GM20000 (cell line): ENCODE data around the gene CALML5.

ENCODE experiments used
- DNase-seq: peaks from one replicate; pipeline ENCODE4 v3.0.0; 2012; ENCODE audit warnings: low spot score
- TF ChIP-seq, protein P1 (sequence below): IDR thresholded peaks from 2 replicates; pipeline ENCODE4 v1.5.1; 2012; ENCODE audit warnings: mild to moderate bottlenecking, control low read depth; ENCODE audit errors: extremely low read depth, missing control alignments

CALML5 gene

DNA sequence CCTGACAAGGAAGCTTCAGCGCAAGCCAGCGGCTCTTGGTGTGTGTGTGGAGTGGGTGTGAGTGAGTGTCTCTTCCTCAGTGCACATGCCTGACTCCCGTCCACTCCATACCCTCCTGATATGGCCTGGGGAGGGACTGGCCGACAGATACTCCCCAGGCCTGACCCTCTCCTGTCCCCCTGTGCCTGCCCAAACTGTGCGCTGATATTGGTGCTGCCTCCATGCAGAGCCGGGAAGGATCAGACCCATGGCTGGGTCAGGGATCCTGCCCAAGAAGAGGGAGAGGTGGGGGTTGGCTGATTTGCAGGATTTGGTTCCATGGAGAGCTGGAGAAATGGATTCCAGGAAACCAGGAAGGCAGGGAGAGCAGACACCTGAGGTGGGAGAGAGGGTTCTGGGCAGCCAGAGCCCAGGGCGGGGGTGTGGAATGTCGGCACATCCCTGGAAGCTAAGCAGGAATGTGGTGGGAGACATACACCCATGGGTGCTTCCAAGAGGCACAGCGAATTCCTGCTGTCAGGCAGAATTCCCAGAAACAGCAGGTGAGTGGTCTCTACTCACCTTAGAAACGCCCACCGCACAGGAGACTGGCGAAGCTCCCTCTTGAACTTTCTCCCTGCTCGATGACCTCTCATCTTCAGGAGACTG is 6.3 kb downstream of the CALML5 start:
- no peak for DNase-seq
- TF ChIP-seq, protein P1, sequence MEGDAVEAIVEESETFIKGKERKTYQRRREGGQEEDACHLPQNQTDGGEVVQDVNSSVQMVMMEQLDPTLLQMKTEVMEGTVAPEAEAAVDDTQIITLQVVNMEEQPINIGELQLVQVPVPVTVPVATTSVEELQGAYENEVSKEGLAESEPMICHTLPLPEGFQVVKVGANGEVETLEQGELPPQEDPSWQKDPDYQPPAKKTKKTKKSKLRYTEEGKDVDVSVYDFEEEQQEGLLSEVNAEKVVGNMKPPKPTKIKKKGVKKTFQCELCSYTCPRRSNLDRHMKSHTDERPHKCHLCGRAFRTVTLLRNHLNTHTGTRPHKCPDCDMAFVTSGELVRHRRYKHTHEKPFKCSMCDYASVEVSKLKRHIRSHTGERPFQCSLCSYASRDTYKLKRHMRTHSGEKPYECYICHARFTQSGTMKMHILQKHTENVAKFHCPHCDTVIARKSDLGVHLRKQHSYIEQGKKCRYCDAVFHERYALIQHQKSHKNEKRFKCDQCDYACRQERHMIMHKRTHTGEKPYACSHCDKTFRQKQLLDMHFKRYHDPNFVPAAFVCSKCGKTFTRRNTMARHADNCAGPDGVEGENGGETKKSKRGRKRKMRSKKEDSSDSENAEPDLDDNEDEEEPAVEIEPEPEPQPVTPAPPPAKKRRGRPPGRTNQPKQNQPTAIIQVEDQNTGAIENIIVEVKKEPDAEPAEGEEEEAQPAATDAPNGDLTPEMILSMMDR: no peak

DNA sequence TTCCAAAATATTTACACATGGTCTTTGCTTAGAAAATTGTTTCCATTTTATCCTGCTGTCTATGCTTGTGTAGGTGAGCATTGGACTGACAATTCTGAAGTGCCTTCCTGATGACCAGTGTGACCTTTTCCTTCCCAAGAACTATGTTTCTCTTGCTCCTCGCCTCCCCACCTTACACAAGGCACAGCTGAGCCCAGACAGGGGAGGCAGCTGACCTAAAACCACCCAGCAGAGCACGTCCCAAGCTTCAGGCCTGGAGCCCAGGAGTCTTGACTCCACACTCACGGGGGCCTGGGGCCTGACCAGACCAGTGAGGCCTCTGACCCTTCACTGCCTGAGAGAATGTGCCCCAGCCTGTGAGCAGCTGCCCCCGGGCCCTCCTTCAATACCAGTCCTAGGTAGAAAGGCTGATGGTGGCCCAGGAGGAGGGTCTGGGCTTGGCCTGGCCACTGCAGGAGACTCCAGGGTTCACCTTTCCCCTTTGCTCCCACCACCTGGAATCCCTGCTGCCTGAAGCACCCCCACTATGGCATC is 7.0 kb downstream of the CALML5 start:
- TF ChIP-seq, protein P1: no peak
- no peak for DNase-seq

DNA sequence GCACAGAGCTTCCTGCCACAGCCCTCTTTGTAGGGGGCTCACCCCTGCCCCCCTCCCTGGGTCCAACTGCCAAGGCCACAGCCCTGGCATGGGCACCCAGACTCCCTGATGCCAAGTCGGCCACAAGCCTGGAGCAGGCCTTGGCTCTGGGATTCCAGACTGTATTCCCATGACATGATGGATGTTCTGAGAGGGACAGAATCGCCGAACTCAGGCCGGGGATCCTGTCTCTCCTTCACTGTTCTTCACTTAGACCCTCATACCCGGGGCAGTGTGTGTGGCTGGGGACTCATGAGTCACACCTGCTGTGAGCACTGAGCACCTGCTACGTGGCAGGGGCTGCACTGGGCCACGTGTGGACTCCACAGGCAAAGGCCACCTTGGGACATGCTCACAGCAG is 7.9 kb downstream of the CALML5 start:
- TF ChIP-seq, protein P1: no peak
- DNase-seq: no peak

DNA sequence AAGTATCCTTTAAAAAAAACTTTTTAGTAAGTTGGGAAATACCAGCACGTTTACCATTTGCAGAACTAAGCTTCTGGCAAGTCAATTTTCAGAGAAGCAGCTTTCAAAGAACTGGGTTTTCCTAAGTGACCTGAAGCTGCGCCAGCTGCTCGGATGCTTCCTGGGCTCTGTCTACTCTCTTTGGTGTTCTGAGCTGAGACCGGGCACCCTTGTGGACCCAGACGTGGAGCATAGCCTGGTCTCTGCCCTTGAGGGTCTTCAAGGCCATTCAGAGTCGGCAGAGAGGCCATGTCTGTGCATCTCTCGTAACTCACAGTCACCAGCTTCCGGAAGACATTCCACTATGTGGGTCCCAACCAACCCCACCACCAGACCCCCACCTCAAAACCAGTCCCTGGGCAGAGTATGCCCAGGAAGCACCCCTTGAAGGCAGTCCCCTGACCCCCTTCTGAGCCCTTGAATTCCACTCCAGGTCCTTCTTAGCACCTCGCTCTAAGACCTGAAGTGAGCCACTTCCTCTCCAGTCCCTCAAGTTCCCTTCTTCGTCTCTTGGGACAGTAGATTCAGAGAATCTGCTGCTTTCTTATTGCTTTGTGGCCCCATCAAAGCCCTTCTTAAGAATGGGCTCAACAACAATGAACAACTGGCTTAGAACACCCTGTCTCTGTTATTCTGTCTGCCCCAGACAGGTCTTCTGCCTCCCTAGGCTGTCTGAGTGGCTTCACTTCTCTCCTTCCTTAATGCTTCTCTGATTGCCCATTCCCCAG is 8.5 kb downstream of the CALML5 start:
- DNase-seq: no peak
- TF ChIP-seq, protein P1: no peak

DNA sequence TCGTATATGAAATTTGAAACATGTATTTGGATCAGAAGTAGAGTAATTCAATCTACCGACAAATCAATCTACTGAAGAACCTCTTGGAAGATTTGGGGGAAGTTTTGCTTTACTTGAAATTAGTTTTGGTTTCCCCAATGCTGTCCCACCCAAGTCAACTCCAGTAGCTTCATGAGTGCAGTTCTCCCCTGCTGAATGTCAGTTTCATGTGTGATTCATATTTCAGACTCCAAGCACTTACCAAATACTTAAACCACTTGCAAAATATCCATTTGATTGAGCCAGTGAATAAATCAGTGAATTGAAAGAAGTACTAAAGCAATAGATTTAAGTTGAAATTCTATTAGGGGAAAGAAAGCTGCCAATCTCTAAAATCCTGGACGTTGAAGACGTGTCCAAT is 9.3 kb downstream of the CALML5 start:
- DNase-seq: no peak
- TF ChIP-seq, protein P1: no peak

DNA sequence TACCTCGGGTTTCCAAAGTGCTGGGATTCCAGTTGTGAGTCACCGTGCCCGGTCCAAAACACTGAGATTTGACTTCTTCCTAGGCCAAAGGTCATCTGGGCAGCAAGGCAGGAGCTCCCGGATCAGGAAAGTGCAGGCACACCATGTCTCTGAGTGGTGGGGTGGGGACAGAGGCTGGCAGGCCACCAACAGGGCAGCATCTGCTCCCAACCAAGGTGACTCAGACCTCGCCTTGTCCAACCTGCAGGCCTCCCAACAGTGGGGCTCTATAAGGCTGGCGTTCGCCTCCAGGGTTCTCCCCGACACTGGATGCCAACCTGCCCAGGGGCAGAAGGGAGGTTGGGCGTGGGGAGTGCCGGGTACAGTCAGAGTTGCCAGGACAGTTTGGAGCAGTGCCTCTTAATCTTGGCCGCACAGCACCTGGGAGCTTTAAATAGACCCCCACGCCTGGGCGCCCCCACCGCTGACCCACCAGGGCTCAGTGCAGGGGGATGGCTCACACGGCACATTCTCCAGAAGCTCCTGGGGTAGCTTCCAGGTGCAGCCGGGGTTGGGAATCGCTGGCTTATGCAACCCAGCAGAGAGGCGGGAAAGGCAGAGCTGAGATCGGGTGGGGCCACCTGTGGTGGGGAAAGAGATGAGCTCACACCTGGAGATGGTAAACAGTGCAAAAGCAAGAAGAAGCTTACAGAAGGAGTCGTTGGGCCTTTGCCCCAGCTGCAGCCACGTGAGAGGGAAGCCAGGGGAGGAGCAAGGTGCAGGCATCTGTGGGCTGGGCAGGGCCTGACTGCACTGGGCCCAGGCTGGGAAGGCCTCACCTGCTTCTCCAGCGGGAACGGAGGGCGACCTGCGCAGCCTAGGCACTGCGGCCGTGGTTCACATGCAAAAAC is 10.9 kb downstream of the CALML5 start:
- DNase-seq: no peak
- TF ChIP-seq, protein P1: no peak
